ENCODE results near the gene CPSF7. TPM values are rescaled to one million over a fixed set of nuclear protein-coding genes. Genes with fewer than 3 reads are reported as not detected.
A peak's percentile ranks its signal among the peaks of the same experiment; 100 is the strongest.

The CPSF7 gene
- total and polyA plus RNA-seq, 10 of the 15 experiments (the other 5 are each of a cell fraction or from before 2014, with no cell fraction given): 14.9 to 93.1 (median 60.9) TPM

DNA sequence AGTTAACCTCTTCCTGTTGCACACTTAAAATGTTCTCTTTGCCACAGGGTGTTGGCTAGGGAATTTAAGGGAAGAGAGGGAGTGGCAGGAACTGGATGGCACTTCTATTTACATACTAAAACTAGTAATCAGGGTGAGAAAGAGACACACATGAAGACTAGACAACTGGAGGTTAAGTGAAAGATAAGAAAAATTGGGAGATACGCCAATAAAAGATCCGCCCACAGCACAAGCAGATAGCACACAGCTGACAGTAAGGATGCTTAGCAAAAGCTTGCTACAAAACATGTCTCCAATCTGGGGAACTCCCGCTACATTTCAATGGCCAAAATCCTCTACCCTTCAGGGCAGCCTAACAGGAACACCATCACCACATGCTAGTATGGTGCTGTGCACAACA, 12.8 kb downstream of the CPSF7 start (continued):
- TF ChIP-seq, protein P1, sequence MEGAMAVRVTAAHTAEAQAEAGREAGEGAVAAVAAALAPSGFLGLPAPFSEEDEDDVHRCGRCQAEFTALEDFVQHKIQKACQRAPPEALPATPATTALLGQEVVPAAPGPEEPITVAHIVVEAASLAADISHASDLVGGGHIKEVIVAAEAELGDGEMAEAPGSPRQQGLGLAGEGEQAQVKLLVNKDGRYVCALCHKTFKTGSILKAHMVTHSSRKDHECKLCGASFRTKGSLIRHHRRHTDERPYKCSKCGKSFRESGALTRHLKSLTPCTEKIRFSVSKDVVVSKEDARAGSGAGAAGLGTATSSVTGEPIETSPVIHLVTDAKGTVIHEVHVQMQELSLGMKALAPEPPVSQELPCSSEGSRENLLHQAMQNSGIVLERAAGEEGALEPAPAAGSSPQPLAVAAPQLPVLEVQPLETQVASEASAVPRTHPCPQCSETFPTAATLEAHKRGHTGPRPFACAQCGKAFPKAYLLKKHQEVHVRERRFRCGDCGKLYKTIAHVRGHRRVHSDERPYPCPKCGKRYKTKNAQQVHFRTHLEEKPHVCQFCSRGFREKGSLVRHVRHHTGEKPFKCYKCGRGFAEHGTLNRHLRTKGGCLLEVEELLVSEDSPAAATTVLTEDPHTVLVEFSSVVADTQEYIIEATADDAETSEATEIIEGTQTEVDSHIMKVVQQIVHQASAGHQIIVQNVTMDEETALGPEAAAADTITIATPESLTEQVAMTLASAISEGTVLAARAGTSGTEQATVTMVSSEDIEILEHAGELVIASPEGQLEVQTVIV (IDR thresholded peaks at IDR 0.05; ENCODE audit: borderline replicate concordance, partially characterized antibody): no peak
- no peak for TF ChIP-seq CBX3 (IDR thresholded peaks at IDR 0.05; ENCODE audit: borderline replicate concordance, low read depth)

DNA sequence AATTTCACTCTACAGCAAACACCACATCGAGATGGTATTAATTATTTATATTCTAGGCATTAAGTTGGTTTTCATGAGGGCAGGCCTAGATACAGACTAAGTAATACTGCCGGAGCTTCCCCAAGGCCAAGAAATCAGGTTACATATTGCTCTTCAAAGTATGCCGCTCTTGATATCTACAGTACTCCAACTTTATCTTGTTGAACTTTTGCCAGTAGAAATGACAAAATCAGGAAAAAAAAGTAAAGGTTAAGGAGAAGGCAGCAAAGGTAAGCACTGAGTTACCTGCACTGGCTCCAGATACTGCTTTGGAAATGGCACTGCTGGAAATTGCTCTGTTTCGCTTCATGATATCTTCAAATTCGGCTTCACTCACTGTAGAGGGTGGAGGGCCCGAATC, 14.4 kb downstream of the CPSF7 start:
- Histone ChIP-seq H3K9me3 (replicated peaks; ENCODE audit: control insufficient read depth, insufficient read depth, low read length) (no peaks in the 10 kb centered on the region), H3K27ac (ENCODE audit: control insufficient read depth, insufficient read depth) (no peak overlapping the region), H3K4me1 (ENCODE audit: control insufficient read depth, insufficient read depth, low read length) (no peaks in the 10 kb centered on the region), H3K9ac (ENCODE audit: control insufficient read depth, insufficient read depth, low read length) (no peak overlapping the region), H2AFZ (ENCODE audit: control insufficient read depth, low read depth, low read length) (no peak overlapping the region), H3K4me3 (no peak overlapping the region), H3K4me2 (ENCODE audit: control insufficient read depth, insufficient read depth) (no peak overlapping the region), H3K27me3 (replicated peaks in 1 of 2; ENCODE audit: control insufficient read depth in 2 of 2, insufficient read depth in 2 of 2, low read length in 1 of 2) (no peaks in the 10 kb centered on the region), H4K20me1 (ENCODE audit: control insufficient read depth, insufficient read depth) (no peaks in the 10 kb centered on the region), H3K36me3 (ENCODE audit: control insufficient read depth in 2 of 2, insufficient read depth in 2 of 2, low read length in 1 of 2) (peaks cover 23 to 63% of the 10 kb centered on the region in 2 experiments), H3K79me2 (ENCODE audit: control insufficient read depth, insufficient read depth, low read length) (no peaks in the 10 kb centered on the region; the same call in 1 of the 2 replicates)
- TSS peak; percentile 14 for BruUV-seq (replicated peaks)
- DNase-seq (ENCODE audit: low read depth, low spot score): no peak
- POLR2A ChIA-PET: no interaction called here
- TF ChIP-seq TBL1XR1 (IDR thresholded peaks at IDR 0.05; ENCODE audit: low read depth, low read length) (no peak), ZNF384 (IDR thresholded peaks at IDR 0.05; ENCODE audit: borderline replicate concordance, low read depth, low read length) (no peak)
- RAD21 ChIA-PET (ENCODE audit: unreplicated experiment): no interaction called here
- in situ Hi-C loops (cut with MboI) (no loop called here), intact Hi-C loops (cut with micrococcal nuclease; ENCODE audit: unreplicated experiment) (no loop called here)
- WGBS (ENCODE audit: insufficient coverage, insufficient replicate concordance, low lambda C conversion rate, missing lambda C conversion rate): 97% methylated on average over 6 of the region's 6 CpGs
- peak; percentile 18 for FAIRE-seq
- SMC1A ChIA-PET (ENCODE audit: uncharacterized antibody, unreplicated experiment): no interaction called here
- CTCF ChIA-PET: no interaction called here
- ATAC-seq: no peak
